ENCODE data around the gene GOLM1.

Gene GOLM1

DNA sequence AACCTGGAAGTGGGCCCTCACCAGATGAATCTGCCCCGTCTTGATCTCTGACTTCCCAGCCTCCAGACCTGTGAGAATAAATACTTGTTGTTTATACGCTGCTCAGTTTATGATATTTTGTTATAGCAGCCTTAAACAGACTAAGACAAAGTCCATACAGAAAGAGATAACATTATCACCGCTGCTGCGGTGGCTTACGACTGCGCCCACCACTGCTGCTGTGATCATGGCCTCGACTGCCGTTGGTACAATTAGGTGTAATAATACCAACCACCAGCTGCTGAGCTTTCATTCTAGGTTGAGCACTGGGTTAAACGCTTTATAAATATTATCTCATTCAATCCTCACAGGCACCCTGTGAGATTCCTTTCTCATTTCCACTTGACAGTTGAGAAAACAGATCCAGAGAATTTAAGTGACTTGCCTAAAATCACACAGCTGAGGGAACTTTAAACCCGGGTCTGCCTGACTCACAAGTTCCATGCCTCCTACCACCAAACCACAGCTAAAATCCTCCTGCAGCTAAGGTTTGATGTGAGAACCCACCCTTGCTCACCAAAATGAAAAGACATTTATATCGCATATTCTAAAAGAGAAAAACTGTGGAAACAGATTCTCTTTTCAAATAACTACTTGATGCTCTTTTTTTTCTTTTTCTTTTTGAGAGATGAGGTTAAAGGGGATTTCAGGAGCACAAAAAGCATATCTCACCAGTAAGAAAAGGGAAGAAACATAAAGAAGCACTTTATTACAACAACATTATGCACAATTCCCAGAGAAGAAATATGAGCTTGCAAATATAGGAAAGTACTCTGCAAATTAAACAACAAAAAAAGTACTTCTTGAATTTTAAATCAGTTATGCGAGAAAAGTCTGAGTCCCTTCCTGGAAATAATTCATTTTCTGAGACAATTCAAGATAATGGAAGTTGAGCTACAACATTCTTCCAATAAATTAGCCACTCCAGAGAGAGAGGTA is 23.9 kb downstream of the GOLM1 start:
- TF ChIP-seq, protein P1, sequence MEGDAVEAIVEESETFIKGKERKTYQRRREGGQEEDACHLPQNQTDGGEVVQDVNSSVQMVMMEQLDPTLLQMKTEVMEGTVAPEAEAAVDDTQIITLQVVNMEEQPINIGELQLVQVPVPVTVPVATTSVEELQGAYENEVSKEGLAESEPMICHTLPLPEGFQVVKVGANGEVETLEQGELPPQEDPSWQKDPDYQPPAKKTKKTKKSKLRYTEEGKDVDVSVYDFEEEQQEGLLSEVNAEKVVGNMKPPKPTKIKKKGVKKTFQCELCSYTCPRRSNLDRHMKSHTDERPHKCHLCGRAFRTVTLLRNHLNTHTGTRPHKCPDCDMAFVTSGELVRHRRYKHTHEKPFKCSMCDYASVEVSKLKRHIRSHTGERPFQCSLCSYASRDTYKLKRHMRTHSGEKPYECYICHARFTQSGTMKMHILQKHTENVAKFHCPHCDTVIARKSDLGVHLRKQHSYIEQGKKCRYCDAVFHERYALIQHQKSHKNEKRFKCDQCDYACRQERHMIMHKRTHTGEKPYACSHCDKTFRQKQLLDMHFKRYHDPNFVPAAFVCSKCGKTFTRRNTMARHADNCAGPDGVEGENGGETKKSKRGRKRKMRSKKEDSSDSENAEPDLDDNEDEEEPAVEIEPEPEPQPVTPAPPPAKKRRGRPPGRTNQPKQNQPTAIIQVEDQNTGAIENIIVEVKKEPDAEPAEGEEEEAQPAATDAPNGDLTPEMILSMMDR (conservative IDR thresholded peaks at IDR 0.05; ENCODE audit: low read depth): no peak
- no peak for DNase-seq (ENCODE audit: low spot score)
- CTCF ChIA-PET: interaction anchor here (0.6 to 0.7 kb wide), 2 partner anchors 23 to 152 kb away, joined by 3 to 4 read pairs; no protein-coding TSS in a partner anchor
- no peak overlapping the region for H3K27ac ChIP-seq
- POLR2A ChIA-PET (ENCODE audit: low non-redundant PET): no interaction called here

DNA sequence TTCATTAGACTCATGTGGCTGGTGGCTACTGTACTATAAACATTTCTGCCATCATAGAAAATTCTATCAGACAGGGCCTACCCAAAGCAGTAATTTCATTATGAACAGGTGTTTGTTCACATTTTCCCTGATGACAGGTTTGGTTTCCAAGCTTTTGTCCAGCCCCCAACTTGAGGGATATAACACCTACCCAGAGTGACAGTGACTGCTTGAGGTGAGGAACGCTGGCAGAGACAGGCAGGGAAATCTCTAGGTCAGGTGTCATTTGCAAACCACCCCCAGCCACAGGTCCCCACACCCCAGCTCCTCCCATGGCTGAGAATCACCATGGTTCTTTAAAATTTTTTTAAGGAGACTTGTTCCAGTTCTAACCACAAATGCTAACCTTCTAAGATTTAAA is 25.5 kb downstream of the GOLM1 start:
- TF ChIP-seq, protein P1 (conservative IDR thresholded peaks at IDR 0.05; ENCODE audit: low read depth): no peak
- POLR2A ChIA-PET (ENCODE audit: low non-redundant PET): no interaction called here
- DNase-seq (ENCODE audit: low spot score): no peak
- no peak overlapping the region for H3K27ac ChIP-seq
- CTCF ChIA-PET: interaction anchor here (1.0 kb wide), 1 partner anchor 10 kb away, joined by 3 read pairs; no protein-coding TSS in a partner anchor

DNA sequence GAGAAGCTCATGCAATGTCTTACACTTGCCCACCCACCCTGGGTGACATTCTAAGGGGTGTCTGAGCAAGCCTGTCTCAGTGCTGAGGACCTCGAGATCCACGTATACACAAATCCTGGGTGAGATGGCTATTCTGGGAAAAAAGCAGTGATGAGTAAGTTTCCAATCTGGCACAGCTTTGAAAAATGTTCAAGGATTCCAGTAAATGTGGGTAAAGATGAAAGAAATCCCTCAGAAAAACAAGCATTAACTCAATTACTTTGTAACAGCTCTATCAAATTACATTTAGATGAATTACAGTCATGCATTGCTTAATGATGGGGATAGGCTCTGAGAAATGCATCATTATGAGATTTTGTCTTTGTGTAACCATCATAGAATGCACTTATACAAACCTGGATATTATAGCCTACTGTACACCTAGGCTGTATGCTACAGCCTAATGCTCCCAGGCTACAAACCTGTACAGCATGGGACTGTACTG is 26.9 kb downstream of the GOLM1 start:
- POLR2A ChIA-PET (ENCODE audit: low non-redundant PET): no interaction called here
- TF ChIP-seq, protein P1 (conservative IDR thresholded peaks at IDR 0.05; ENCODE audit: low read depth): no peak
- CTCF ChIA-PET: no interaction called here

DNA sequence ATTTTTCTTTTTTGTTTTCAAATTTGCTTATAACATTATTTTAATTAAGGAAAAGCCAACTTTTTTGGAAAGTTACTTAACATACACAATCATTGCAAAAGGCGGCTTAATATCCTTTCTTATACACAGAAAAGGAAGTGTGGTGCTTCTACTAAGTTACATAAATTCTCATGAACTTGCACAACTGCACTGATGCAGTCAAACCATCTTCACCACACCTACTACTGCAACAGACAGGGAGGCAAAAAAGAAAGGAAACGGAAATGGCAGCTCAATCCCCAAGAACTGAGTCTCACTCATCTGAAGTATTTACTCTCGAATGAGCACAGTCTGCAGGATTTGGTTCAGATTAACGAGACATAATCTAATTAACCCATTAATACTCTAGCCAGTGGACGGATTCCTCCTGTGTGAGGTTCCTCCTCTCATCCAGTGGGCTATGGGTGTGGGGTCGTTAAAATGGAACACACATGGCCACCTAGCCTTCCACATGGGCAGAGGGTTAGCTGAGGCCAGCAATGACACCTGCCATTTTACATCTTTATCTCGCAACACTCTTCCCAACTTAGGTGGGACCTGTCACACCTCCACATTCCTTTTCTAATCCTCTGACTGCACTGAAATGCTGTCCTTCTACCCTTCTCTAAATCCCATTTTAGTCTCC is 30.0 kb downstream of the GOLM1 start:
- POLR2A ChIA-PET (ENCODE audit: low non-redundant PET): no interaction called here
- CTCF ChIA-PET: no interaction called here
- DNase-seq (ENCODE audit: low spot score): no peak
- no peak overlapping the region for H3K27ac ChIP-seq
- TF ChIP-seq, protein P1 (conservative IDR thresholded peaks at IDR 0.05; ENCODE audit: low read depth): no peak

More for the DNA sequence above, 26.9 kb downstream of the GOLM1 start:
- H3K27ac ChIP-seq: no peak overlapping the region
- no peak for DNase-seq (ENCODE audit: low spot score)

DNA sequence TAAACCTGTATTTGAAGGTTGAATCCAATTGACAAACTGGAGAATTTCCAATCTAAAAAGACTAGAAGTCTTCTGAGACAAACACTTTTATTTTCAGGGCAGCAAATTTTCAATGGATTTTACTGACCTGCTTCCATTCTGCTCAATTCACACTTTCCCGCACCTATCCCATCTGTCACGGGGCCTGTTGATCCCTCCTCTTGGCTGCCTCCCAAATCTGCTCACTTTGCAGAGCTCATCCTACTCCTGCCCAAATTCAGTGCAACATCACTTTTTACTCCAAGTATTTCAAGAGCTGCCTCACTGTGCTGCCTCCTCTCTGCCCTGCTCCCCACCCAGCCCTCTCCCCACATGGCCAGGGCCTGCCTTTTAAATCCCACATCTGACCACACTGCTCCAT is 35.1 kb downstream of the GOLM1 start:
- ChIA-PET CTCF (no interaction called here), POLR2A (ENCODE audit: low non-redundant PET) (no interaction called here)
- no peak for DNase-seq (ENCODE audit: low spot score)
- TF ChIP-seq, protein P1 (conservative IDR thresholded peaks at IDR 0.05; ENCODE audit: low read depth): no peak
- H3K27ac ChIP-seq: no peak overlapping the region

DNA sequence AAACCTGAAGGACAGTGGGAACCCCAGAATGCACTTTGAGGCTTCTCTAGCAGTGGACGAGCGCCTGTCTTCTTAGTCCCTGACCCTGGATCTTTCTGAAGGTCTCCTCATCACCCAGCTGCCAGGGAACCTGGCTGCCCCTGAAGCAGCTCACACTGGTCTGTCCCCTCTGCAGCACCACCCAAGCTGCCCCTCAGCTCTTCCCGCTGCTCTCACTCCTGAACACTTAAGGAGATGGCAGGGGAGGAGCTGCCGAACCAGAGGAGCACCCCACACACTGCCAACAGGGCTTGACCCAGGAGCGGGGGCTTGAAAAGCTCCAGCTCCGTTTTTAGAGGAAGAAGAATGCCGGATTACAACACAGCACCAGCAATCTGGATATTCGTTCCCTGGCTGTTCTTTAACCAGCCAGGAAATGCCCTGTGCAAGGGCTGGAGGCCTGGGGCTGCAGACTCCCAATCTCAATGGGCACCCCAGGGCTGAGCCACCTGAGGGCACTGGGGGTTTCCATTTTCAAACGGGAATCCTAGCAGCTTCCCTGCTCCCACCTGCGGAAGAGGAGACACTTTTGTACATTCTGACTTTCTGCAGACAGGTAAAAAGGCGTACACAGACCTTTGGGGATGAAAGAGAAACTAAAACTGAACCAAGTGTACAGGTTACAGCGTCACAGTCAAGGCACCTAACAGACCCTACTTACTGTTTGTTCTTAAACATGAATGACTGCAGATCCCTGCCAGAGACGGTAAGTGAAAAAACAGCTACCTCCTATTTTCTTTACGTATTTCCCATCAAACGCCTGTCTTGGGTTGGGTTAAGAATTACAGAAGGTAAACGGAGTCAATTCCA is 36.3 kb downstream of the GOLM1 start:
- no peak for DNase-seq (ENCODE audit: low spot score)
- no peak overlapping the region for H3K27ac ChIP-seq
- TF ChIP-seq, protein P1 (conservative IDR thresholded peaks at IDR 0.05; ENCODE audit: low read depth): no peak
- POLR2A ChIA-PET (ENCODE audit: low non-redundant PET): no interaction called here
- CTCF ChIA-PET: no interaction called here
